ENCODE results near the gene SNRK.
A peak's percentile ranks its signal among the peaks of the same experiment; 100 is the strongest.

The SNRK gene

DNA sequence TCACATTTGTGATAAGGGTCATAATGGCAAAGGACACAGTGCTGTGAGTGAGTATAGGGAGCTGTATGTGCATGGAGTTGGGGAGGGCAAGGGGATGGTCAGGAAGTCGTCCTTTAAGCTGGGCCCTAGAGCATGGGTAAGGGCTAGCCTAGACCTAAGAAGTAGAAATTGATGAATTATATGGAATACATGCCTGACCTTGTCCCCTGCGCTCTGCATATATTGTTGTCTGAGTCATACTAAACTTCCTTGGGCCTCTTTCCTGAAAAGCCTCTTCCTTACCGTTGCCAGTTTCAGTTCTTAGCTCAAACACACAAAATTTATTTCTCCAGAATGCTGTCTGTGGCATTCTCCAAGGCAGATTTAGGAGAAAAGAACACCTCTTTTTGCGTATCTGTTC, 4.6 kb downstream of the SNRK start:
- H3K27ac ChIP-seq (ENCODE audit: low read length) = peak overlapping the region; percentile 44; the same call in 1 of the 2 replicates
- H3K27me3 ChIP-seq (ENCODE audit: insufficient read depth, low read length, poor library complexity) = no peaks in the 10 kb centered on the region
- peaks cover 48% of the 10 kb centered on the region; the same call in 1 of the 2 replicates for H4K20me1 ChIP-seq (ENCODE audit: insufficient read depth, low read length)
- TF ChIP-seq EZH2 (IDR thresholded peaks at IDR 0.05; ENCODE audit: borderline replicate concordance, low read depth, low read length, severe bottlenecking) = no peak
- TF ChIP-seq, protein P1, sequence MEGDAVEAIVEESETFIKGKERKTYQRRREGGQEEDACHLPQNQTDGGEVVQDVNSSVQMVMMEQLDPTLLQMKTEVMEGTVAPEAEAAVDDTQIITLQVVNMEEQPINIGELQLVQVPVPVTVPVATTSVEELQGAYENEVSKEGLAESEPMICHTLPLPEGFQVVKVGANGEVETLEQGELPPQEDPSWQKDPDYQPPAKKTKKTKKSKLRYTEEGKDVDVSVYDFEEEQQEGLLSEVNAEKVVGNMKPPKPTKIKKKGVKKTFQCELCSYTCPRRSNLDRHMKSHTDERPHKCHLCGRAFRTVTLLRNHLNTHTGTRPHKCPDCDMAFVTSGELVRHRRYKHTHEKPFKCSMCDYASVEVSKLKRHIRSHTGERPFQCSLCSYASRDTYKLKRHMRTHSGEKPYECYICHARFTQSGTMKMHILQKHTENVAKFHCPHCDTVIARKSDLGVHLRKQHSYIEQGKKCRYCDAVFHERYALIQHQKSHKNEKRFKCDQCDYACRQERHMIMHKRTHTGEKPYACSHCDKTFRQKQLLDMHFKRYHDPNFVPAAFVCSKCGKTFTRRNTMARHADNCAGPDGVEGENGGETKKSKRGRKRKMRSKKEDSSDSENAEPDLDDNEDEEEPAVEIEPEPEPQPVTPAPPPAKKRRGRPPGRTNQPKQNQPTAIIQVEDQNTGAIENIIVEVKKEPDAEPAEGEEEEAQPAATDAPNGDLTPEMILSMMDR (IDR thresholded peaks at IDR 0.05; ENCODE audit: borderline replicate concordance, extremely low read depth, low read length, poor library complexity, severe bottlenecking) = no peak
- DNase-seq (no peak), ATAC-seq (ENCODE audit: insufficient read depth, low read depth) (no peak)
- peaks cover 22% of the 10 kb centered on the region for H3K36me3 ChIP-seq (ENCODE audit: insufficient read depth, low read length)
- peaks cover 75% of the 10 kb centered on the region for H3K4me1 ChIP-seq (ENCODE audit: insufficient read depth, low read length)
- H3K79me2 ChIP-seq (ENCODE audit: insufficient read depth, low read length) = peaks cover 94% of the 10 kb centered on the region
- H3K4me2 ChIP-seq (ENCODE audit: insufficient read depth, low read length) = peak overlapping the region; percentile 20; the same call in 1 of the 2 replicates
- no peak overlapping the region for H2AFZ ChIP-seq (ENCODE audit: low read depth, low read length)
- H3K9me3 ChIP-seq (ENCODE audit: insufficient read depth, low read length, severe bottlenecking) = no peaks in the 10 kb centered on the region
- H3K9ac ChIP-seq (ENCODE audit: low read depth, low read length) = no peak overlapping the region; the same call in 1 of the 2 replicates
- H3K4me3 ChIP-seq (ENCODE audit: low read depth in 1 of 2, low read length in 2 of 2) = no peak overlapping the region

DNA sequence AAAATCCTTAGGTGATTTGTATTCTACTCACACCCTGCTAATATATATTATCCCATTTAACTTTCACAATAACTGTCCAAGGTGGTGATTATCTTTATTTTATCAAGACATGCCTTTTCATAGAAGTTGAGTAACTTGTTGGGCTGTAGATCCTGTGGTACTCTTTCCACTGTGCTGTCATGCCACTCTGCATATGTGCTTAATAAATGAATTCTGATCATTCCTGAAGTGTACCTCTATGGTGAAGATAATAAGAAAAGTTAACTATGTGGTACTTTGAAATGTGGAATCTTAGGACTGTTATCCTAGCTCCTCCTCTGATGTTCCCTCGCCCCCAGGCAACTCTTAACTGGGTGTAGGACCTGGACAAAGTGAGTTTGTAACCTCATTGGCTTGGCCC, 5.2 kb downstream of the SNRK start:
- Histone ChIP-seq H3K4me3 (ENCODE audit: low read depth in 1 of 2, low read length in 2 of 2) (no peak overlapping the region), H3K27ac (ENCODE audit: low read length) (no peak overlapping the region), H3K36me3 (ENCODE audit: insufficient read depth, low read length) (peaks cover 22% of the 10 kb centered on the region), H3K79me2 (ENCODE audit: insufficient read depth, low read length) (peaks cover 97% of the 10 kb centered on the region), H3K4me2 (ENCODE audit: insufficient read depth, low read length) (no peak overlapping the region), H3K9ac (ENCODE audit: low read depth, low read length) (no peak overlapping the region; the same call in 1 of the 2 replicates), H2AFZ (ENCODE audit: low read depth, low read length) (no peak overlapping the region), H3K27me3 (ENCODE audit: insufficient read depth, low read length, poor library complexity) (no peaks in the 10 kb centered on the region), H4K20me1 (ENCODE audit: insufficient read depth, low read length) (peaks cover 48% of the 10 kb centered on the region; the same call in 1 of the 2 replicates), H3K4me1 (ENCODE audit: insufficient read depth, low read length) (peaks cover 79% of the 10 kb centered on the region), H3K9me3 (ENCODE audit: insufficient read depth, low read length, severe bottlenecking) (no peaks in the 10 kb centered on the region)
- ATAC-seq (ENCODE audit: insufficient read depth, low read depth) = no peak
- no peak for DNase-seq
- TF ChIP-seq EZH2 (IDR thresholded peaks at IDR 0.05; ENCODE audit: borderline replicate concordance, low read depth, low read length, severe bottlenecking) = no peak
- TF ChIP-seq, protein P1 (IDR thresholded peaks at IDR 0.05; ENCODE audit: borderline replicate concordance, extremely low read depth, low read length, poor library complexity, severe bottlenecking) = no peak

DNA sequence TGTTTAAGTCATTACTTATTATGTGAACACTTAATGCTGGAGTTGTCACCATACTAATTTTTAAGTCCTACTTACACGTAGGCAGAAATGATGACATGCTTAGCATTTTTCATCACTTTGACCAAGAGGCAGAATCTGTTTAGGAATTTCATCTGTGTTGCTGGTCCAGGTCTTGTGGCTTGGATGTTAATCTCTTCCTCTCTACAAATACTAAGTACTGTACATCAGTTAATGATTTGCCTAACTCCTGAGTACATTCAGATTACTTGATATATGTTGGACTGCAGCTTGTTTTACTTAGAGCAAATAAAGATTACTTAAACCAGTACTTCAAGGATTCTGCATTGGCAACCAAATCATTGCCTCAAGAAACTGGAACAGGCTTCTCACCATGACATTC, 8.6 kb downstream of the SNRK start:
- H3K9ac ChIP-seq (ENCODE audit: low read depth, low read length) = no peak overlapping the region
- H3K4me3 ChIP-seq (ENCODE audit: low read depth in 1 of 2, low read length in 2 of 2) = no peak overlapping the region
- DNase-seq (no peak), ATAC-seq (ENCODE audit: insufficient read depth, low read depth) (no peak)
- no peak for TF ChIP-seq EZH2 (IDR thresholded peaks at IDR 0.05; ENCODE audit: borderline replicate concordance, low read depth, low read length, severe bottlenecking)
- TF ChIP-seq, protein P1 (IDR thresholded peaks at IDR 0.05; ENCODE audit: borderline replicate concordance, extremely low read depth, low read length, poor library complexity, severe bottlenecking) = no peak
- H3K27me3 ChIP-seq (ENCODE audit: insufficient read depth, low read length, poor library complexity) = no peaks in the 10 kb centered on the region
- H4K20me1 ChIP-seq (ENCODE audit: insufficient read depth, low read length) = peaks cover 43% of the 10 kb centered on the region
- H3K36me3 ChIP-seq (ENCODE audit: insufficient read depth, low read length) = peaks cover 27% of the 10 kb centered on the region
- H3K79me2 ChIP-seq (ENCODE audit: insufficient read depth, low read length) = peaks cover 98% of the 10 kb centered on the region
- peak overlapping the region; percentile 24; the same call in 1 of the 2 replicates for H3K27ac ChIP-seq (ENCODE audit: low read length)
- H3K4me1 ChIP-seq (ENCODE audit: insufficient read depth, low read length) = peaks cover 60% of the 10 kb centered on the region
- peak overlapping the region; percentile 16; the same call in 1 of the 2 replicates for H3K4me2 ChIP-seq (ENCODE audit: insufficient read depth, low read length)
- H2AFZ ChIP-seq (ENCODE audit: low read depth, low read length) = no peak overlapping the region
- no peaks in the 10 kb centered on the region for H3K9me3 ChIP-seq (ENCODE audit: insufficient read depth, low read length, severe bottlenecking)

Measured in DND-41 (cell line).